ENCODE results near the gene TRIP13.
"Not testable (repeated sequence)": the region's sequence is repeated elsewhere in the genome, so short reads cannot be mapped to it uniquely, and the experiment has no call there.

The TRIP13 gene

GRCh38 chr5:921456-922435 lies 29.1 kb downstream of the TRIP13 start:
- no peak for DNase-seq

- DNase-seq: no peak
These were observed 30.0 kb downstream of the TRIP13 start for GRCh38 chr5:922436-923280.

GRCh38 chr5:923281-923873 lies 30.7 kb downstream of the TRIP13 start:
- peak; percentile 77 for DNase-seq

GRCh38 chr5:926417-927171 lies 33.9 kb downstream of the TRIP13 start:
- DNase-seq: peak; percentile 32

GRCh38 chr5:927172-928015 lies 34.7 kb downstream of the TRIP13 start:
- DNase-seq: no peak

- DNase-seq: not testable (repeated sequence)
These were observed 36.5 kb downstream of the TRIP13 start for GRCh38 chr5:929182-929581.

GRCh38 chr5:929596-929995 lies 36.9 kb downstream of the TRIP13 start:
- DNase-seq: no peak

GRCh38 chr5:930866-931265 lies 38.2 kb downstream of the TRIP13 start:
- no peak for DNase-seq

- no peak for DNase-seq
These were observed 39.0 kb downstream of the TRIP13 start for GRCh38 chr5:931570-932145.

GRCh38 chr5:932151-932627 lies 39.5 kb downstream of the TRIP13 start:
- DNase-seq: no peak

GRCh38 chr5:932628-933250 lies 40.1 kb downstream of the TRIP13 start:
- no peak for DNase-seq

GRCh38 chr5:933251-933861 lies 40.7 kb downstream of the TRIP13 start:
- no peak for DNase-seq

GRCh38 chr5:933951-934350 lies 41.3 kb downstream of the TRIP13 start:
- DNase-seq: not testable (repeated sequence)

GRCh38 chr5:934381-934967 lies 41.8 kb downstream of the TRIP13 start:
- not testable (repeated sequence) for DNase-seq

GRCh38 chr5:935510-936084 lies 42.9 kb downstream of the TRIP13 start:
- no peak for DNase-seq

- DNase-seq: no peak
These were observed 43.8 kb downstream of the TRIP13 start for GRCh38 chr5:936149-937144.

GRCh38 chr5:937151-937924 lies 44.7 kb downstream of the TRIP13 start:
- DNase-seq: no peak

Measured in NCI-H69 (cell line).